Measurements from ENCODE around the gene LEAP2. TPM values are rescaled to one million over a fixed set of nuclear protein-coding genes. Genes with fewer than 3 reads are reported as not detected.

Gene LEAP2

DNA sequence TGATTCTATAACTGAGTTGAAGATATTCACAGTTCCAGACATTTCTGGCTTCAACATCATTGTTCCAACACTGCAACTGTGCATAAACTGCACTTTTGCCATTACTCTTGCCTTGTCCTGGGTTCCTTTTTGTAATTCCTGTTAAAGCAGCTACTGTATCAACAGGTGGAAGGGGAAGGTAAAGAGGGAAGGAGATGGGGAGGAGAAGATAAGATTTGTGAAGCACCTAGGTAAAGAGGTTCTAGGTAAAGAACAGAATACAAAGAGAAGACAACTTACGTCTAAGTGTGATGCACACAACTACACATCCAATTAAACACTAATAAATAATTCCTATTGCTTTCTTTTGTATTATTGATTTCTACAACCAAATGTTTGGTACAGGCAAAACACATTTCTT is 36.2 kb downstream of the LEAP2 start:
- Histone ChIP-seq H2BK12ac (ENCODE audit: low read length) (no peak overlapping the region), H3K18ac (ENCODE audit: low read length) (no peak overlapping the region), H3K36me3 (replicated peaks in 1 of 2; ENCODE audit: control insufficient read depth in 2 of 2, insufficient read depth in 2 of 2, low read length in 2 of 2) (peaks cover 4 to 63% of the 10 kb centered on the region in 2 donors), H4K91ac (ENCODE audit: low read depth, low read length, poor library complexity) (no peak overlapping the region), H2AK5ac (ENCODE audit: low read depth, low read length) (no peak overlapping the region), H3K9ac (ENCODE audit: low read depth, low read length, poor library complexity) (no peak overlapping the region), H2BK5ac (ENCODE audit: low read length) (no peak overlapping the region), H3K23ac (ENCODE audit: low read depth, low read length, poor library complexity) (no peak overlapping the region), H3K4ac (ENCODE audit: low read length) (no peak overlapping the region), H3K4me2 (ENCODE audit: insufficient read depth, low read length, poor library complexity, severe bottlenecking) (no peak overlapping the region), H3K27me3 (ENCODE audit: control insufficient read depth in 3 of 3, insufficient read depth in 3 of 3, low read depth in 1 of 3, low read length in 3 of 3) (no peaks in the 10 kb centered on the region), H3K4me3 (ENCODE audit: low read length in 2 of 2) (no peak overlapping the region), H3K27ac (replicated peaks; ENCODE audit: low read length) (no peak overlapping the region), H3K4me1 (ENCODE audit: control insufficient read depth in 2 of 2, insufficient read depth in 1 of 2, low read depth in 1 of 2, low read length in 2 of 2) (no peaks in the 10 kb centered on the region), H2BK15ac (ENCODE audit: low read length) (no peak overlapping the region), H3K79me1 (ENCODE audit: low read depth, low read length) (no peaks in the 10 kb centered on the region), H4K8ac (ENCODE audit: low read depth, low read length) (no peak overlapping the region), H3K9me3 (replicated peaks in 1 of 2; ENCODE audit: control insufficient read depth in 2 of 2, insufficient read depth in 1 of 2, low read depth in 1 of 2, low read length in 2 of 2) (no peaks in the 10 kb centered on the region), H3K14ac (ENCODE audit: low read length) (no peak overlapping the region), H2AFZ (ENCODE audit: low read length) (no peak overlapping the region), H2BK120ac (ENCODE audit: low read depth, low read length) (no peak overlapping the region)
- DNase-seq (ENCODE audit: low spot score): no peak
- no CpG with 5 or more reads among the region's 1 CpG for WGBS, 2 donors (ENCODE audit: extremely low coverage in 2 of 2, insufficient read length in 2 of 2, insufficient replicate concordance in 1 of 2)

DNA sequence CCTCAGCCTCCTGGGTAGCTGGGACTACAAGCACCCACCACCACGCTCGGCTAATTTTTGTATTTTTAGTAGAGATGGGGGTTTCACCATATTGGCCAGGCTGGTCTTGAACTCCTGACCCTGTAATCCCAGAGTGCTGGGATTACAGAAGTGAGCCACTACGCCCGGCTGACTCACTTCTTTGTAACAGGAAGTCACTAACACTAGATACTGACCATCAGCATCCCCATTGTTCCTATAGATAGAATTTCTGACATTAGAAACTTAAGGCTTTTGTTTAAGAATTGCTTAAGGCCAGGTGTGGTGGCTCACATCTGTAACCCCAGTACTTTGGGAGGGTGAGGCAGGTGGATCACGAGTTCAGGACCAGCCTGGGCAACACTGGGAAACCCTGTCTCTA is 42.2 kb downstream of the LEAP2 start:
- no peaks in the 10 kb centered on the region for H3K9me3 ChIP-seq (replicated peaks in 1 of 2; ENCODE audit: control insufficient read depth in 2 of 2, insufficient read depth in 1 of 2, low read depth in 1 of 2, low read length in 2 of 2)
- no peak overlapping the region for H3K4me3 ChIP-seq (ENCODE audit: low read length in 2 of 2)
- H2AFZ ChIP-seq (ENCODE audit: low read length): no peak overlapping the region
- H4K91ac ChIP-seq (ENCODE audit: low read depth, low read length, poor library complexity): no peak overlapping the region
- H2BK12ac ChIP-seq (ENCODE audit: low read length): no peak overlapping the region
- no peak overlapping the region for H4K8ac ChIP-seq (ENCODE audit: low read depth, low read length)
- no CpG with 5 or more reads among the region's 5 CpGs for WGBS, 2 donors (ENCODE audit: extremely low coverage in 2 of 2, insufficient read length in 2 of 2, insufficient replicate concordance in 1 of 2)
- no peak overlapping the region for H3K4me2 ChIP-seq (ENCODE audit: insufficient read depth, low read length, poor library complexity, severe bottlenecking)
- H2BK15ac ChIP-seq (ENCODE audit: low read length): no peak overlapping the region
- no peak overlapping the region for H3K9ac ChIP-seq (ENCODE audit: low read depth, low read length, poor library complexity)
- H3K23ac ChIP-seq (ENCODE audit: low read depth, low read length, poor library complexity): no peak overlapping the region
- peaks cover 7 to 81% of the 10 kb centered on the region in 2 donors for H3K36me3 ChIP-seq (replicated peaks in 1 of 2; ENCODE audit: control insufficient read depth in 2 of 2, insufficient read depth in 2 of 2, low read length in 2 of 2)
- no peak overlapping the region for H2AK5ac ChIP-seq (ENCODE audit: low read depth, low read length)
- H2BK5ac ChIP-seq (ENCODE audit: low read length): no peak overlapping the region
- H3K4ac ChIP-seq (ENCODE audit: low read length): no peak overlapping the region
- no peak overlapping the region for H2BK120ac ChIP-seq (ENCODE audit: low read depth, low read length)
- no peak overlapping the region for H3K27ac ChIP-seq (replicated peaks; ENCODE audit: low read length)
- DNase-seq (ENCODE audit: low spot score): no peak
- H3K4me1 ChIP-seq (ENCODE audit: control insufficient read depth in 2 of 2, insufficient read depth in 1 of 2, low read depth in 1 of 2, low read length in 2 of 2): no peaks in the 10 kb centered on the region
- no peak overlapping the region for H3K18ac ChIP-seq (ENCODE audit: low read length)
- H3K79me1 ChIP-seq (ENCODE audit: low read depth, low read length): no peaks in the 10 kb centered on the region
- no peak overlapping the region for H3K14ac ChIP-seq (ENCODE audit: low read length)
- no peaks in the 10 kb centered on the region for H3K27me3 ChIP-seq (ENCODE audit: control insufficient read depth in 3 of 3, insufficient read depth in 3 of 3, low read depth in 1 of 3, low read length in 3 of 3)

GRCh38 chr5:132916086-132916485 is 42.6 kb downstream of the LEAP2 start:
- H3K4me1 ChIP-seq (ENCODE audit: control insufficient read depth in 2 of 2, insufficient read depth in 1 of 2, low read depth in 1 of 2, low read length in 2 of 2): no peaks in the 10 kb centered on the region
- no peak overlapping the region for H3K27ac ChIP-seq (replicated peaks; ENCODE audit: low read length)
- no peak overlapping the region for H3K9ac ChIP-seq (ENCODE audit: low read depth, low read length, poor library complexity)
- no peak for DNase-seq (ENCODE audit: low spot score)
- H2BK15ac ChIP-seq (ENCODE audit: low read length): no peak overlapping the region
- H4K91ac ChIP-seq (ENCODE audit: low read depth, low read length, poor library complexity): no peak overlapping the region
- H3K27me3 ChIP-seq (ENCODE audit: control insufficient read depth in 3 of 3, insufficient read depth in 3 of 3, low read depth in 1 of 3, low read length in 3 of 3): no peaks in the 10 kb centered on the region
- no CpG with 5 or more reads among the region's 3 CpGs for WGBS, 2 donors (ENCODE audit: extremely low coverage in 2 of 2, insufficient read length in 2 of 2, insufficient replicate concordance in 1 of 2)
- H3K4ac ChIP-seq (ENCODE audit: low read length): no peak overlapping the region
- H3K14ac ChIP-seq (ENCODE audit: low read length): no peak overlapping the region
- H3K4me2 ChIP-seq (ENCODE audit: insufficient read depth, low read length, poor library complexity, severe bottlenecking): no peak overlapping the region
- H2AK5ac ChIP-seq (ENCODE audit: low read depth, low read length): no peak overlapping the region
- H3K36me3 ChIP-seq (replicated peaks in 1 of 2; ENCODE audit: control insufficient read depth in 2 of 2, insufficient read depth in 2 of 2, low read length in 2 of 2): peaks cover 7 to 79% of the 10 kb centered on the region in 2 donors
- H3K18ac ChIP-seq (ENCODE audit: low read length): no peak overlapping the region
- H4K8ac ChIP-seq (ENCODE audit: low read depth, low read length): no peak overlapping the region
- H3K79me1 ChIP-seq (ENCODE audit: low read depth, low read length): no peaks in the 10 kb centered on the region
- no peak overlapping the region for H3K23ac ChIP-seq (ENCODE audit: low read depth, low read length, poor library complexity)
- no peak overlapping the region for H2BK5ac ChIP-seq (ENCODE audit: low read length)
- H2AFZ ChIP-seq (ENCODE audit: low read length): no peak overlapping the region
- H3K9me3 ChIP-seq (replicated peaks in 1 of 2; ENCODE audit: control insufficient read depth in 2 of 2, insufficient read depth in 1 of 2, low read depth in 1 of 2, low read length in 2 of 2): no peaks in the 10 kb centered on the region
- H2BK120ac ChIP-seq (ENCODE audit: low read depth, low read length): no peak overlapping the region
- H2BK12ac ChIP-seq (ENCODE audit: low read length): no peak overlapping the region
- no peak overlapping the region for H3K4me3 ChIP-seq (ENCODE audit: low read length in 2 of 2)

Small RNAs within 50 kb of the gene (small RNA-seq; reads per million reads assigned to genes)
- gene RNA5SP192 (ENCODE audit: insufficient read depth): not detected
